HepG2 (cell line): Measurements from ENCODE around the gene SYNGAP1. TPM values are rescaled to one million over a fixed set of nuclear protein-coding genes. Genes with fewer than 3 reads are reported as not detected.

Source experiments
- DNMT3B ChIP-seq: conservative IDR thresholded peaks from 2 replicates; pipeline ENCODE4 v1.6.1; 2016; ENCODE audit warnings: missing biosample characterization, control low read depth
- ERF ChIP-seq: IDR thresholded peaks from 2 replicates; pipeline ENCODE4 v1.6.1; 2018; ENCODE audit warnings: missing biosample characterization, missing genetic modification reagents
- KLF15 ChIP-seq: sonication (generic); formaldehyde crosslinking; IDR thresholded peaks from 2 replicates; pipeline ENCODE4 v1.8.1; 2023; ENCODE audit warnings: borderline replicate concordance, mild to moderate bottlenecking, inconsistent platforms, missing genetic modification reagents, mixed read lengths
- NR1H2 ChIP-seq: sonication (generic); formaldehyde crosslinking; IDR thresholded peaks from 2 replicates; pipeline ENCODE4 v1.8.1; 2022; ENCODE audit warnings: low read depth, missing genetic modification reagents, borderline replicate concordance
- TP53 ChIP-seq: sonication (generic); formaldehyde crosslinking; conservative IDR thresholded peaks from 2 replicates; pipeline ENCODE4 v1.4.0; 2020; ENCODE audit warnings: missing genetic modification reagents
- polyA plus RNA-seq, 8 experiments: library from polyadenylated mRNA; depleted of rRNA in 3 of 8; stranded (reverse) in 7 of 8; unstranded in 1 of 8; fragments of >200 nt; fragmentation: Illumina TruSeq in 4 of 8; extraction: Trizol in 4 of 8; gene quantifications; 2 replicates each; pipeline versions ENCODE4 v1.2.1 to v1.2.3, GENCODE V29; 2011 to 2016; ENCODE audit warnings: low read depth in 4 of 8, missing spikeins in 1 of 8, mixed read lengths in 1 of 8; ENCODE audit not compliant: insufficient read depth in 1 of 8
- total RNA-seq, 5 experiments: library from RNA; depleted of rRNA; stranded (reverse); fragments of >200 nt; fragmentation: Illumina TruSeq; extraction: Trizol; gene quantifications; 2 replicates each; pipeline ENCODE4 v1.2.3, GENCODE V29; 2016; ENCODE audit warnings: low read depth in 1 of 5
- TF ChIP-seq, protein P1 (sequence below): sonication (generic); formaldehyde crosslinking; IDR thresholded peaks from 2 replicates; pipeline ENCODE4; 2020; ENCODE audit warnings: missing genetic modification reagents, mild to moderate bottlenecking, borderline replicate concordance
- TF ChIP-seq, protein P2 (sequence below): sonication (generic); formaldehyde crosslinking; IDR thresholded peaks from 2 replicates; pipeline ENCODE4 v1.4.0; 2020; ENCODE audit warnings: missing genetic modification reagents, borderline replicate concordance
- TF ChIP-seq, protein P3 (sequence below): sonication (generic); formaldehyde crosslinking; IDR thresholded peaks from 2 replicates; pipeline ENCODE4 v1.5.1; 2020; ENCODE audit warnings: missing genetic modification reagents, mild to moderate bottlenecking, borderline replicate concordance
- TF ChIP-seq, protein P4 (sequence below), 2 experiments: sonication (generic) in 1 of 2; formaldehyde crosslinking in 1 of 2; IDR thresholded peaks; 2 replicates each; pipeline versions ENCODE4 v1.4.0 to v1.6.1; 2016 to 2020; ENCODE audit warnings: borderline replicate concordance in 1 of 2, low read depth in 1 of 2, mild to moderate bottlenecking in 1 of 2, missing genetic modification reagents in 1 of 2
- TF ChIP-seq, protein P5 (sequence below): sonication (generic); formaldehyde crosslinking; IDR thresholded peaks from 2 replicates; pipeline ENCODE4 v1.4.0; 2020; ENCODE audit warnings: mild to moderate bottlenecking, missing genetic modification reagents

SYNGAP1 gene
- total and polyA plus RNA-seq, 2 of the 13 experiments (the other 11 are each of a cell fraction or from before 2014, with no cell fraction given) = 0.75 to 1.1 TPM

- TF ChIP-seq, protein P1, sequence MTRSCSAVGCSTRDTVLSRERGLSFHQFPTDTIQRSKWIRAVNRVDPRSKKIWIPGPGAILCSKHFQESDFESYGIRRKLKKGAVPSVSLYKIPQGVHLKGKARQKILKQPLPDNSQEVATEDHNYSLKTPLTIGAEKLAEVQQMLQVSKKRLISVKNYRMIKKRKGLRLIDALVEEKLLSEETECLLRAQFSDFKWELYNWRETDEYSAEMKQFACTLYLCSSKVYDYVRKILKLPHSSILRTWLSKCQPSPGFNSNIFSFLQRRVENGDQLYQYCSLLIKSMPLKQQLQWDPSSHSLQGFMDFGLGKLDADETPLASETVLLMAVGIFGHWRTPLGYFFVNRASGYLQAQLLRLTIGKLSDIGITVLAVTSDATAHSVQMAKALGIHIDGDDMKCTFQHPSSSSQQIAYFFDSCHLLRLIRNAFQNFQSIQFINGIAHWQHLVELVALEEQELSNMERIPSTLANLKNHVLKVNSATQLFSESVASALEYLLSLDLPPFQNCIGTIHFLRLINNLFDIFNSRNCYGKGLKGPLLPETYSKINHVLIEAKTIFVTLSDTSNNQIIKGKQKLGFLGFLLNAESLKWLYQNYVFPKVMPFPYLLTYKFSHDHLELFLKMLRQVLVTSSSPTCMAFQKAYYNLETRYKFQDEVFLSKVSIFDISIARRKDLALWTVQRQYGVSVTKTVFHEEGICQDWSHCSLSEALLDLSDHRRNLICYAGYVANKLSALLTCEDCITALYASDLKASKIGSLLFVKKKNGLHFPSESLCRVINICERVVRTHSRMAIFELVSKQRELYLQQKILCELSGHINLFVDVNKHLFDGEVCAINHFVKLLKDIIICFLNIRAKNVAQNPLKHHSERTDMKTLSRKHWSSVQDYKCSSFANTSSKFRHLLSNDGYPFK (CRISPR knock-in tag) = peak; percentile 56; the same call in 1 of the 2 replicates
- TF ChIP-seq KLF15 (CRISPR knock-in tag) (no peak), TP53 (CRISPR knock-in tag) (no peak), NR1H2 (CRISPR knock-in tag) (no peak), ERF (CRISPR knock-in tag) (peak; percentile 40; the same call in 1 of the 2 replicates), DNMT3B (0 out of 2 replicates have a peak, but pooled peaks have one; percentile 46)
- TF ChIP-seq, protein P2, sequence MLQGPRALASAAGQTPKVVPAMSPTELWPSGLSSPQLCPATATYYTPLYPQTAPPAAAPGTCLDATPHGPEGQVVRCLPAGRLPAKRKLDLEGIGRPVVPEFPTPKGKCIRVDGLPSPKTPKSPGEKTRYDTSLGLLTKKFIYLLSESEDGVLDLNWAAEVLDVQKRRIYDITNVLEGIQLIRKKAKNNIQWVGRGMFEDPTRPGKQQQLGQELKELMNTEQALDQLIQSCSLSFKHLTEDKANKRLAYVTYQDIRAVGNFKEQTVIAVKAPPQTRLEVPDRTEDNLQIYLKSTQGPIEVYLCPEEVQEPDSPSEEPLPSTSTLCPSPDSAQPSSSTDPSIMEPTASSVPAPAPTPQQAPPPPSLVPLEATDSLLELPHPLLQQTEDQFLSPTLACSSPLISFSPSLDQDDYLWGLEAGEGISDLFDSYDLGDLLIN (CRISPR knock-in tag) = no peak
- TF ChIP-seq, protein P3, sequence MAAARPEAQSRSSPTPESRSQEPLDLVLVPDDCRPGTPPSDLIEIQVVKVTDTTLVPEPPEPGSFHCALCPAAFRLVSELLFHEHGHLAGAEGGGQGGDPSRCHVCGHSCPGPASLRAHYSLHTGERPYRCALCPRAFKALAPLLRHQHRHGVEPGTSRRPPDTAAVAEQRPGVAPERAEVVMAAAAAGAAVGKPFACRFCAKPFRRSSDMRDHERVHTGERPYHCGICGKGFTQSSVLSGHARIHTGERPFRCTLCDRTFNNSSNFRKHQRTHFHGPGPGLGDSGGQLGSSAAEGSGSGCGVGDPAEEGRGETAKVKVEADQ (CRISPR knock-in tag) = no peak
- TF ChIP-seq, protein P4, sequence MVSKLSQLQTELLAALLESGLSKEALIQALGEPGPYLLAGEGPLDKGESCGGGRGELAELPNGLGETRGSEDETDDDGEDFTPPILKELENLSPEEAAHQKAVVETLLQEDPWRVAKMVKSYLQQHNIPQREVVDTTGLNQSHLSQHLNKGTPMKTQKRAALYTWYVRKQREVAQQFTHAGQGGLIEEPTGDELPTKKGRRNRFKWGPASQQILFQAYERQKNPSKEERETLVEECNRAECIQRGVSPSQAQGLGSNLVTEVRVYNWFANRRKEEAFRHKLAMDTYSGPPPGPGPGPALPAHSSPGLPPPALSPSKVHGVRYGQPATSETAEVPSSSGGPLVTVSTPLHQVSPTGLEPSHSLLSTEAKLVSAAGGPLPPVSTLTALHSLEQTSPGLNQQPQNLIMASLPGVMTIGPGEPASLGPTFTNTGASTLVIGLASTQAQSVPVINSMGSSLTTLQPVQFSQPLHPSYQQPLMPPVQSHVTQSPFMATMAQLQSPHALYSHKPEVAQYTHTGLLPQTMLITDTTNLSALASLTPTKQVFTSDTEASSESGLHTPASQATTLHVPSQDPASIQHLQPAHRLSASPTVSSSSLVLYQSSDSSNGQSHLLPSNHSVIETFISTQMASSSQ (IDR thresholded peaks at IDR 0.05; ENCODE audit: low read depth) = no peak
- TF ChIP-seq, protein P4 (CRISPR knock-in tag; IDR thresholded peaks at IDR 0.05; ENCODE audit: borderline replicate concordance) = 0 out of 2 replicates have a peak, but pooled peaks have one; percentile 32
- TF ChIP-seq, protein P5, sequence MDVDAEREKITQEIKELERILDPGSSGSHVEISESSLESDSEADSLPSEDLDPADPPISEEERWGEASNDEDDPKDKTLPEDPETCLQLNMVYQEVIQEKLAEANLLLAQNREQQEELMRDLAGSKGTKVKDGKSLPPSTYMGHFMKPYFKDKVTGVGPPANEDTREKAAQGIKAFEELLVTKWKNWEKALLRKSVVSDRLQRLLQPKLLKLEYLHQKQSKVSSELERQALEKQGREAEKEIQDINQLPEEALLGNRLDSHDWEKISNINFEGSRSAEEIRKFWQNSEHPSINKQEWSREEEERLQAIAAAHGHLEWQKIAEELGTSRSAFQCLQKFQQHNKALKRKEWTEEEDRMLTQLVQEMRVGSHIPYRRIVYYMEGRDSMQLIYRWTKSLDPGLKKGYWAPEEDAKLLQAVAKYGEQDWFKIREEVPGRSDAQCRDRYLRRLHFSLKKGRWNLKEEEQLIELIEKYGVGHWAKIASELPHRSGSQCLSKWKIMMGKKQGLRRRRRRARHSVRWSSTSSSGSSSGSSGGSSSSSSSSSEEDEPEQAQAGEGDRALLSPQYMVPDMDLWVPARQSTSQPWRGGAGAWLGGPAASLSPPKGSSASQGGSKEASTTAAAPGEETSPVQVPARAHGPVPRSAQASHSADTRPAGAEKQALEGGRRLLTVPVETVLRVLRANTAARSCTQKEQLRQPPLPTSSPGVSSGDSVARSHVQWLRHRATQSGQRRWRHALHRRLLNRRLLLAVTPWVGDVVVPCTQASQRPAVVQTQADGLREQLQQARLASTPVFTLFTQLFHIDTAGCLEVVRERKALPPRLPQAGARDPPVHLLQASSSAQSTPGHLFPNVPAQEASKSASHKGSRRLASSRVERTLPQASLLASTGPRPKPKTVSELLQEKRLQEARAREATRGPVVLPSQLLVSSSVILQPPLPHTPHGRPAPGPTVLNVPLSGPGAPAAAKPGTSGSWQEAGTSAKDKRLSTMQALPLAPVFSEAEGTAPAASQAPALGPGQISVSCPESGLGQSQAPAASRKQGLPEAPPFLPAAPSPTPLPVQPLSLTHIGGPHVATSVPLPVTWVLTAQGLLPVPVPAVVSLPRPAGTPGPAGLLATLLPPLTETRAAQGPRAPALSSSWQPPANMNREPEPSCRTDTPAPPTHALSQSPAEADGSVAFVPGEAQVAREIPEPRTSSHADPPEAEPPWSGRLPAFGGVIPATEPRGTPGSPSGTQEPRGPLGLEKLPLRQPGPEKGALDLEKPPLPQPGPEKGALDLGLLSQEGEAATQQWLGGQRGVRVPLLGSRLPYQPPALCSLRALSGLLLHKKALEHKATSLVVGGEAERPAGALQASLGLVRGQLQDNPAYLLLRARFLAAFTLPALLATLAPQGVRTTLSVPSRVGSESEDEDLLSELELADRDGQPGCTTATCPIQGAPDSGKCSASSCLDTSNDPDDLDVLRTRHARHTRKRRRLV = no peak
These were observed 6.1 kb downstream of the SYNGAP1 start (continued) for GRCh38 chr6:33425668-33426577.
